OCI-M2 (cell line): ENCODE data around the gene DUOX1.
"Not testable (repeated sequence)": the region's sequence is repeated elsewhere in the genome, so short reads cannot be mapped to it uniquely, and the experiment has no call there.

ENCODE experiments used
- DNase-seq: peaks from one replicate; lab custom pipeline; 2025; ENCODE audit not compliant: unreplicated experiment; lab: John Stamatoyannopoulos, UW

Gene DUOX1

GRCh38 chr15:45129651-45130129 lies at the start of gene DUOX1, which contains the start of gene DUOXA1:
TSS of gene DUOX1 (plus strand) at chr15:45129994. CDS start at chr15:45131967, 1,973 bp downstream.
TSS of gene DUOXA1 (minus strand) at chr15:45129879. CDS start at chr15:45123014, 6,865 bp downstream.
- no peak for DNase-seq

- not testable (repeated sequence) for DNase-seq
These were observed 49.2 kb upstream of the DUOX1 start for GRCh38 chr15:45080593-45080992.

GRCh38 chr15:45082412-45082811 lies 47.4 kb upstream of the DUOX1 start:
- DNase-seq: not testable (repeated sequence)

DNA sequence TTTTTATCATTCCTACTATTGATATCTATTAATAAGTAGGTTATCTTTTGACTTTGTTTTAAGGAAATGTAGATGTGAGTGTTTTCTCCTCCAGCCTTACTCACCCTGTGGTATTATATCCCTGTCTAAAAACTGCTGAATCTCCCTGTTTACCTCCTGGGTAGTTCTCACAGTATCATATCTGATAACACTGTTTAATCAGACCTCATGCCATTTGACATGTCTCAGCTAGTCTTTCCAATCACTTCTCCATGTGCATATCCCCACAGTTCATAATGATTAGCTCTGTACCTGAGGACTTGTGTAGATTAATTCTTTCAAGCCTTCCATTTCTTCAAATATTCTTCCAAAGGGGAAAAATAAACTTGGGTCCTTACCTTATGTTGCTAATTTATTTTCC lies 46.6 kb upstream of the DUOX1 start:
- DNase-seq: no peak

DNA sequence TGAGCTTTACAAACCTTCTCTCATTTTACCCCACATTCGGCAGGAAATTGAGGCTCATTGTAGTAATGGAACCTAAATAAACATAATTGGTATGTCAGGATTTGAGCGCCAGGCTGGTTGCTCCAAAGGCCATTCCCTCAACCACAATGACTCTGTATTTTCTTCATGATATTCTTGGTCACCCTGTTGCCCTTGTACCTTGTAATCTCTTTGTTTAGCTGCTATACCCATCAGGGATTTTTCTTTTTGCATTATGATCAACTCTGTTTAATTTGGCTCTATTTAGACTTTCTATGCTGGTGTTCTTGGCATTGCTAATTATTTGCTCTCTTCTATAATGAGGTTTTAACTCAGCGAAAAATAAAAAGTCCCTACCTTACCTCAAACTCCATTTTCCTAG lies 45.6 kb upstream of the DUOX1 start:
- no peak for DNase-seq

DNA sequence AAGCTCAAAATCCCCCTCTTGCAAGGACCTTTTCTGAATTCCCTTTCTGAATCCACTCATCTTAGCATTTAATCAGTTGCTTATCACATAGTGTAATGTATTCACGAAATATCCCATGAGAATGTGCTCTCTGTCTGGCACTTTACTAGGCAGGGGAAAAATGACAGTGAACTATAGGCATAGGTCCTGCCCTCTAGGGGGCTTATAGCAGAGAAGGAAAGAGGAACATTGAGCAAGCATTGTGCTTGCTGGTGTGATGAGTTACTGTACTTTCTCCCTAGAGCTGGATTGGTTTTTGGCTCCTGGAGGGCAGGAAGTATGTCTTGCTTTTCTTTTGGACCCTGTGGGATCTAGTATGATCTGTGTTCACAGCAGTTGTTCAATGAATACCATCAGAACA lies 42.3 kb upstream of the DUOX1 start:
- DNase-seq: no peak

GRCh38 chr15:45088801-45089711 lies 40.7 kb upstream of the DUOX1 start:
- DNase-seq: no peak

- no peak for DNase-seq
These were observed 40.0 kb upstream of the DUOX1 start for GRCh38 chr15:45089712-45090373.

DNA sequence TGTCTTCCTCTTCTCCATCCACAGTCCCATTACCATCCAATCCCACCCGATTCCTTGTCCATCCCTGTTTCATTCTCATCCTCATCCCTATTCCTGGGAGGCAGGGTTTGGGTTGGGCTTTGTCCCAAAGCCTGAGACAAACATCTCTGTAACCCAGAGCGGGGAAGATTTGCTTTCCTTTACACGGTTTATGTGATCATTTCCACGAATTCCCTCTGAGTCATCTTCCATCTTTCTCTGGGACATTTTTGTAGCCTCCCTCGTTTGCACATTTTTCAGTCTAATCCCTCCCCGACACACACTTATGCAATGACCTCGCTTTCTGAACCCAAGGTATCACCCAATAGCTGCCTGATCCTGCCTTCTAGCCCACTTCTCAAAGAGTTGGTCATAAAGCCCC lies 38.6 kb upstream of the DUOX1 start:
- DNase-seq: no peak

- DNase-seq: no peak
These were observed 38.2 kb upstream of the DUOX1 start for GRCh38 chr15:45091576-45091975.

GRCh38 chr15:45093013-45093412 lies 36.8 kb upstream of the DUOX1 start:
- DNase-seq: no peak

DNA sequence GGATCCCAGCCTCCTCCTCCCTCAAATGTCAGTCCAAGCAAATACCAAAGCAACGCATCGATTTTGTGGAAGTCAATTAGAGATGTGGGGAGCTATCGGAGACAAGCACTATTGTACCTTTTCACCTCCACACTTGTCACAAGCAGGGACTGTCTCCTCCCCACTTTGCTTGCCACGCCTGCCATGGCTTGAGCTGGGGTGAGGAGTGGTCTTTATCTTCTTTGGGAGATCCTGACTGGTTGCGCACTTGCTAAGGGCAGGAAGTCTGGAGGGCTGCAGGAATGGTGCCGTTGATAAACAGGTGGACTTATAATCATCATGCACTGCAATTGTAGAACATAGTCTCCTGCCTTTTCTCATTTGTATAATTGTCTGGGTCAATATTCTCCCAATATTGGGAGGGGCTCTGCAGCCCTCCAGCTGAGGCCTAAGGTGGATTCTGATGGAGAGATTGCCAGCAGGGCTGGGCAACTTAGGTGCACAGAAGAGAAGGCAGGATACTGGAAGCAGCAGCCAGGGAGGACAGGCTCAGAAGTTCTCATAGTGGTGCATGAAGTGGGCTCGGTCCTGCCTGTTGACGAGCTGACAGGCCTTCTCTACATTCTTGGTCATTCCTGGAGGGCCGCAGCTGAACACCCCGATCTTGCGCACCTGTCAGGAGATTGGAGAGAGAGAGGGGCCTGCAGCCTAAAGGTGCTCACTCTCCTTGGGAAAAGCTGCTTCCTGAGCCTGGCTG lies 36.0 kb upstream of the DUOX1 start:
- no peak for DNase-seq

DNA sequence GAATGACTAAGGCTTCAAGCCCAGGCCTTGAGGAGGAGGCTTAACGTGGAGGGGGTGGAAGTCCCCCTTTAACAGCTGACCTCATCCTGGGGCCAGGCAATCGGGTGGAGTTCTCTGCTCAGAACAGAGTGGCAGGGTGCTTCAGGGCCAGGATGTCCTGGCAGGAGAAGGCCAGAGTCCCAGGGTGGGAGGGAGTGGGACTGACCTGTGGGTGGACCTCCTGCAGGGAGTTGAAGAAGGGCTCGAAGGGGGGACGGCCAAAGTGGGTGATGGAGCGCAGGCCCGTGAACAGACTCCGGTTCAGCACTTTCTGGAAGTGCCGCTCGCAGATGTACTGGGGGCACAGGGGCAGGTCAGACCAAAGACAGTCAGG lies 35.5 kb upstream of the DUOX1 start:
- no peak for DNase-seq

- no peak for DNase-seq
These were observed 34.1 kb upstream of the DUOX1 start for GRCh38 chr15:45095661-45096060.

DNA sequence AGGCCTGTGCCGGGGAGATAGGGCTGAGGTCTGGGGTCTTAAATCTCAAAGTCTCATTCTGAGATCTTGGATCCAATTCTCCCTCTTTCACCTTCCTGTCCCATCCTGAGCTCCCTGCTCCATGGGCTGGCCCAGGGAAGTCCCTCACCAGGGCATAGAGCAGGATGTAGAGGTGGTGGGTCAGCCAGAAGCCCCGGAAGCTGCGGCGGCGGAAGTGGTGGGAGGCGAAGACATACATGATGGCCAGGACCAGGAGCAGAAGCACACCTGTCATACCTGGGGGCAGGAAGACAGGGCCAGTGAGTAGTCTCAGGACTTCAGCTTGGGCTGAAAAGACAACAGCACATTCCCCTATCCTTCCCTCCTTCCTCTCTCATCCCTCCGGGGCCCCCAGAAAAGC lies 32.3 kb upstream of the DUOX1 start:
- DNase-seq: no peak

- DNase-seq: no peak
These were observed 30.1 kb upstream of the DUOX1 start for GRCh38 chr15:45099549-45100165.

DNA sequence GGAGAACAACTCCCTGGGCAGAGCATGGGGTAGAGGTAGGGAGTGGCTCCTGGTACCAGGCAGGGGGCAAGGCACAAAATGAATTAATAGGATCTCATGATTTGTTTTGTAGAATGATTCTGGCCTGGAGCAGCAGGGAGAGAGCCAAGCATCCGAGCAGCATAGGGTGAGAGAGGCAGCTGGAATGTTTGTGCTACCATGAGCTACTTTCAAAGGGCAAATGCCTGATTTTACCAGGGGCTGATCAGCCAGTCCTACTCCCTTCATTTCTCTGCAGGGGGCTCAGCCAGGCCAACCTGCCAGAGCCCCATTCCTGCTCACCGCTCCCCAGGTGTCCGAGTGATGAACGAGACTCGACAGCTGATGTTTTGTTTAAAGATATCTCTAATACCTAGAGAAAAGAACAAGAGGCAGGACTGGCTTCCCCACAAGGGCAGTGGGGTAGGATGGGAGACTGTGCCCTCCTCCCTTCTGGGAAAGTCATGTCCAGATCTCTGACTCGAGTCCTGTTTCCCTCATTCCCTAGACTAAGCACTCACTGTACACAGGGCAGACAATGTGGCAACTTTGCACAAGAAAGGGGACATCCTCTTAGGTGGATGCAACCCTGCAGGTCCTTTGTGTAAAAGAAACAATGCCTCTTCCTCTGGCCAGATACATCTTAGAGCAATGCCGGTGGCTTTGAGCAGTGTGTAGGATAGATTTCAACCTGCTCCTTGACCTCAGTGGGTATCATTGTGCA lies 28.7 kb upstream of the DUOX1 start:
- DNase-seq: no peak

DNA sequence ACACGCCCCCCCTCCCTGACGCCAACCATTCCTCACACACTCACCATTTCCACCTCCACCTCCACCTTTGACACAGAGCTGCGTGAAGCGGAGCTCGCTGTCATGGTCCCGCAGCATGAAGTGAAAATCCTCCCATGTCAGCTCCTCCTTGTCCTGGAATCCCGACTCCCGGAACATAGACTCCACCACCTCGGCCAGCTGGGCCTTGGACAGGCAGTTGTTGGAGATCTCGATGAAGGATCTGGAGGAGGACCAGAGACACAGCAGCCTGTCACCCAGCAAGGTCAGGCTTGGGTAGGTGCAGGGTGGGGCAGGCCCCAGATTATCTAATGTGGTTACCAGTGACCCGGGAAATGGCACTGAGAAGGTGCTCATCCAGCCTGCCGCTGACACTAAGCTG lies 28.0 kb upstream of the DUOX1 start:
- no peak for DNase-seq

DNA sequence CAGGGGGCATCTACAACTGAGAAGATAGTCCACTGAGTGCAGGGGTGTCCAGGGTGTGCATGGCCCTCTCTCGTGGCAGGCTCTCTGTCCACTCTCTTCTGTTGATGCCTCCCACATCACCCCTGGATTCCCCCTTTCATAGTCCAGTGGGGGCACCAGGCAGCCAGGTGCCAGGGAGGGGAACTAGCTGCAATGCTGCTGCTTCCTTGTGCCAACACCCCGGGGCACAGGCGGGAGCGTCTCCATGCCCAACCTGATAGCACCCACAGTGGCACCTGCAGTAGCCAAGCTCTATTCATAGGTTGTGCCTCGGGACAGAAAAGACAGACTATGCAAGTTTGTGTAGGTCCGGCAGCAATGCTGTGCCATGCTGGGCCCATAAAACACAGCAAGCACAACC lies 27.6 kb upstream of the DUOX1 start:
- no peak for DNase-seq

GRCh38 chr15:45104170-45104569 lies 25.6 kb upstream of the DUOX1 start:
- not testable (repeated sequence) for DNase-seq
